H1 (cell line): ENCODE measurements around the gene DNAAF8. TPM values are rescaled to one million over a fixed set of nuclear protein-coding genes. Genes with fewer than 3 reads are reported as not detected.

ENCODE experiments used
- CHD2 ChIP-seq: IDR thresholded peaks from 2 replicates; pipeline ENCODE4 v1.6.1; 2012; ENCODE audit warnings: low read length, improper control_type of control experiment
- HDAC6 ChIP-seq: IDR thresholded peaks from one replicate; pipeline ENCODE4 v1.7.1; 2012; ENCODE audit warnings: low read depth, mild to moderate bottlenecking, inconsistent platforms, low read length, moderate library complexity
- JUN ChIP-seq: IDR thresholded peaks from 2 replicates; pipeline ENCODE4 v1.6.1; 2011; ENCODE audit warnings: low read depth, mild to moderate bottlenecking, improper control_type of control experiment, low read length
- POLR2AphosphoS5 ChIP-seq: IDR thresholded peaks from 2 replicates; pipeline ENCODE4 v1.6.1; 2011; ENCODE audit warnings: low read depth, low read length
- SIX5 ChIP-seq: IDR thresholded peaks from 2 replicates; pipeline ENCODE4 v1.6.1; 2011; ENCODE audit warnings: mild to moderate bottlenecking, low read depth, low read length
- SP1 ChIP-seq: IDR thresholded peaks from 2 replicates; pipeline ENCODE4 v1.6.1; 2011; ENCODE audit warnings: low read depth, low read length
- polyA plus RNA-seq, 7 experiments: library from polyadenylated mRNA; depleted of rRNA in 3 of 7; stranded (reverse) in 5 of 7; unstranded in 2 of 7; fragments of >200 nt in 5 of 7; fragments of 200-250 nt in 2 of 7; gene quantifications; 1 replicate in 5 of 7; 2 replicates in 1 of 7; 4 replicates in 1 of 7; pipeline versions ENCODE4 v1.2.1 to v1.2.3, GENCODE V29; 2011 to 2013; ENCODE audit warnings: missing spikeins in 2 of 7, mixed read lengths in 2 of 7
- total RNA-seq: library from RNA; stranded (reverse); fragmentation: NEBNext Ultra II Directional; extraction: Animal tissue kit (Norgen Biotek cat#: 25700); gene quantifications from 2 replicates; pipeline ENCODE4 v1.2.1, GENCODE V29; 2021

DNAAF8 gene
- total and polyA plus RNA-seq, 2 of the 8 experiments (the other 6 are each of a cell fraction or from before 2014, with no cell fraction given): 0.39 TPM; not detected in 1

- TF ChIP-seq POLR2AphosphoS5 (no peak), HDAC6 (no peak), SIX5 (no peak), SP1 (no peak), CHD2 (no peak), JUN (no peak)
- TF ChIP-seq, all 59 proteins: peak for 0
Observed at GRCh38 chr16:4771646-4772045, 37.3 kb downstream of the DNAAF8 start (continued).
